Astrocyte (in vitro differentiated cells and primary cell): ENCODE data around the gene OTOGL. TPM values are rescaled to one million over a fixed set of nuclear protein-coding genes. Genes with fewer than 3 reads are reported as not detected.

Experiments used
- DNase-seq: peaks from one replicate; pipeline ENCODE4 v3.0.0-alpha.2; 2010; ENCODE audit warnings: low read depth
- FAIRE-seq: peaks from 2 replicates; lab custom pipeline; 2011; peaks lifted over from hg19 to GRCh38; lab: Jason Lieb, UNC
- H2AFZ ChIP-seq: 2 replicates; pipeline ENCODE4 v1.6.0; 2012; ENCODE audit warnings: low read depth, low read length, inconsistent platforms
- H3K27ac ChIP-seq: 2 replicates; pipeline ENCODE4 v1.5.1; 2011; ENCODE audit warnings: low read depth, low read length, inconsistent platforms
- H3K27me3 ChIP-seq: 2 replicates; pipeline ENCODE4 v1.6.0; 2011; ENCODE audit warnings: low read length, inconsistent platforms; ENCODE audit not compliant: insufficient read depth
- H3K36me3 ChIP-seq: 2 replicates; pipeline ENCODE4 v1.5.1; 2011; ENCODE audit warnings: low read length, inconsistent platforms; ENCODE audit not compliant: insufficient read depth
- H3K4me1 ChIP-seq: 2 replicates; pipeline ENCODE4 v1.5.1; 2011; ENCODE audit warnings: low read length, inconsistent platforms; ENCODE audit not compliant: insufficient read depth
- H3K4me2 ChIP-seq: 2 replicates; pipeline ENCODE4 v1.6.0; 2012; ENCODE audit warnings: low read length, inconsistent platforms
- H3K4me3 ChIP-seq: 2 replicates; pipeline ENCODE4 v1.5.1; 2011; ENCODE audit warnings: low read depth, mild to moderate bottlenecking, low read length, inconsistent platforms; ENCODE audit not compliant: insufficient read depth
- H3K79me2 ChIP-seq: 2 replicates; pipeline ENCODE4 v1.6.0; 2012; ENCODE audit warnings: mild to moderate bottlenecking, low read length, inconsistent platforms; ENCODE audit not compliant: insufficient read depth
- H3K9ac ChIP-seq: 2 replicates; pipeline ENCODE4 v1.6.0; 2012; ENCODE audit warnings: mild to moderate bottlenecking, low read length, inconsistent platforms
- H3K9me3 ChIP-seq: 2 replicates; pipeline ENCODE4 v1.5.1; 2012; ENCODE audit warnings: low read depth, mild to moderate bottlenecking, low read length, inconsistent platforms; ENCODE audit not compliant: insufficient read depth
- H4K20me1 ChIP-seq: 2 replicates; pipeline ENCODE4 v1.6.0; 2012; ENCODE audit warnings: low read length, inconsistent platforms; ENCODE audit not compliant: insufficient read depth
- H3K27ac Mint-ChIP-seq: one replicate; pipeline ENCODE4 v1.8.0; 2021; ENCODE audit warnings: mild to moderate bottlenecking, mixed read lengths; ENCODE audit not compliant: unreplicated experiment
- H3K27me3 Mint-ChIP-seq: one replicate; pipeline ENCODE4 v1.8.0; 2021; ENCODE audit warnings: low read depth, mixed read lengths; ENCODE audit not compliant: unreplicated experiment
- H3K36me3 Mint-ChIP-seq: one replicate; pipeline ENCODE4 v1.8.0; 2021; ENCODE audit warnings: low read depth, mixed read lengths; ENCODE audit not compliant: unreplicated experiment
- H3K4me1 Mint-ChIP-seq: one replicate; pipeline ENCODE4 v1.8.0; 2021; ENCODE audit warnings: low read depth, mixed read lengths; ENCODE audit not compliant: unreplicated experiment
- H3K4me3 Mint-ChIP-seq: one replicate; pipeline ENCODE4 v1.8.0; 2021; ENCODE audit warnings: mild to moderate bottlenecking, moderate library complexity, mixed read lengths; ENCODE audit not compliant: unreplicated experiment
- H3K9me3 Mint-ChIP-seq: one replicate; pipeline ENCODE4 v1.8.0; 2021; ENCODE audit warnings: mild to moderate bottlenecking, mixed read lengths; ENCODE audit not compliant: unreplicated experiment
- CTCF ChIP-seq: IDR thresholded peaks from 2 replicates; pipeline ENCODE4 v1.5.1; 2011; ENCODE audit warnings: low read depth, mild to moderate bottlenecking, inconsistent platforms, low read length, moderate library complexity; ENCODE audit not compliant: insufficient read depth
- EZH2 ChIP-seq: IDR thresholded peaks from 2 replicates; pipeline ENCODE4 v1.6.1; 2012; ENCODE audit warnings: mild to moderate bottlenecking, low read length, inconsistent platforms; ENCODE audit not compliant: insufficient read depth
- total RNA-seq: library from RNA; stranded (reverse); gene quantifications from 2 replicates; pipeline ENCODE4 v1.2.1, GENCODE V29; 2021

OTOGL gene
- total RNA-seq, 1 donor from 2014 or later = 0.16 TPM

GRCh38 chr12:80176706-80177105 is 77.4 kb downstream of the OTOGL start:
- H3K9me3 ChIP-seq = no peaks in the 10 kb centered on the region
- Mint-ChIP-seq H3K4me1 (peaks cover 9% of the 10 kb centered on the region), H3K36me3 (no peaks in the 10 kb centered on the region), H3K9me3 (no peaks in the 10 kb centered on the region), H3K27ac (no peak overlapping the region), H3K4me3 (no peak overlapping the region), H3K27me3 (no peaks in the 10 kb centered on the region)
- H4K20me1 ChIP-seq = no peaks in the 10 kb centered on the region
- no peak overlapping the region for H2AFZ ChIP-seq
- TF ChIP-seq EZH2 (no peak), CTCF (no peak)
- no peaks in the 10 kb centered on the region for H3K79me2 ChIP-seq
- DNase-seq (no peak), FAIRE-seq (no peak)
- H3K4me1 ChIP-seq = no peaks in the 10 kb centered on the region
- H3K27ac ChIP-seq = no peak overlapping the region
- H3K9ac ChIP-seq = no peak overlapping the region
- H3K4me2 ChIP-seq = no peak overlapping the region
- H3K36me3 ChIP-seq = no peaks in the 10 kb centered on the region
- no peak overlapping the region for H3K4me3 ChIP-seq
- no peaks in the 10 kb centered on the region for H3K27me3 ChIP-seq

DNA sequence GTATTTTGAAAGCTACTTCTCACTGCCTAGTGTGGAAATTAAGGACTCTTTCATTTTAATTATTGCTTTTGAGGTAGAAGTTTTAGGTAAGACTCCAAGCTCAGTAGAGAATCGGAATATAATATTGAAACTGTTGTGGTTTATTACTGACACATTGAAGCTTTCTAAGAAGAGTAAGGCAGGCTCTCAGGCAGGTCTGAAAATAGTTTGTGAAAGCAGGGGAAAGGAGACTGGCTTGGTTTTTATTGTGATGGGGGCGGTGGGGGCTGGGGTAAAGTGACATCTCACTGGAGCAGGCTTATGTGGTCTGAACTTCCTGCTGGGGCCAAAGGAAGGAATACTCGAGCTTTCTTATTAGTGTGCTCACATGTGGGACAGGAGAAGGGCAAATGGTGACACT is 79.5 kb downstream of the OTOGL start:
- H3K4me2 ChIP-seq = no peak overlapping the region
- H3K9me3 Mint-ChIP-seq = no peaks in the 10 kb centered on the region
- H3K4me1 ChIP-seq = no peaks in the 10 kb centered on the region
- TF ChIP-seq EZH2 (no peak), CTCF (no peak)
- H3K27me3 Mint-ChIP-seq = no peaks in the 10 kb centered on the region
- H3K27ac ChIP-seq = no peak overlapping the region
- no peak overlapping the region for H2AFZ ChIP-seq
- H3K4me3 Mint-ChIP-seq = no peak overlapping the region
- H4K20me1 ChIP-seq = no peaks in the 10 kb centered on the region
- no peaks in the 10 kb centered on the region for H3K36me3 Mint-ChIP-seq
- no peak overlapping the region for H3K9ac ChIP-seq
- DNase-seq (no peak), FAIRE-seq (no peak)
- no peak overlapping the region for H3K4me3 ChIP-seq
- H3K27ac Mint-ChIP-seq = no peak overlapping the region
- H3K4me1 Mint-ChIP-seq = peaks cover 9% of the 10 kb centered on the region
- no peaks in the 10 kb centered on the region for H3K36me3 ChIP-seq
- H3K27me3 ChIP-seq = no peaks in the 10 kb centered on the region
- no peaks in the 10 kb centered on the region for H3K9me3 ChIP-seq
- H3K79me2 ChIP-seq = no peaks in the 10 kb centered on the region

GRCh38 chr12:80183939-80184338 is 84.6 kb downstream of the OTOGL start:
- Histone ChIP-seq H3K4me2 (no peak overlapping the region), H3K36me3 (no peaks in the 10 kb centered on the region), H3K27me3 (no peaks in the 10 kb centered on the region), H3K9ac (no peak overlapping the region), H3K4me3 (no peak overlapping the region), H3K9me3 (no peaks in the 10 kb centered on the region), H3K4me1 (peaks cover 23% of the 10 kb centered on the region), H4K20me1 (no peaks in the 10 kb centered on the region), H3K27ac (no peak overlapping the region), H2AFZ (no peak overlapping the region), H3K79me2 (no peaks in the 10 kb centered on the region)
- H3K27me3 Mint-ChIP-seq = no peaks in the 10 kb centered on the region
- FAIRE-seq (no peak), DNase-seq (no peak)
- TF ChIP-seq EZH2 (no peak), CTCF (no peak)
- H3K4me1 Mint-ChIP-seq = peaks cover 11% of the 10 kb centered on the region
- no peaks in the 10 kb centered on the region for H3K36me3 Mint-ChIP-seq
- no peak overlapping the region for H3K4me3 Mint-ChIP-seq
- H3K9me3 Mint-ChIP-seq = no peaks in the 10 kb centered on the region
- no peak overlapping the region for H3K27ac Mint-ChIP-seq
